Suppressor macrophage treated with lipopolysaccharide for 1 hour (primary cell): Measurements from ENCODE around the gene MEA1.
A peak's percentile ranks its signal among the peaks of the same experiment; 100 is the strongest.
"Not testable (repeated sequence)": the region's sequence is repeated elsewhere in the genome, so short reads cannot be mapped to it uniquely, and the experiment has no call there.

ENCODE experiments used
- DNase-seq, 3 donors: peaks; one replicate each; pipeline ENCODE4 v3.0.0-alpha.2; 2020 to 2022

The MEA1 gene

DNA sequence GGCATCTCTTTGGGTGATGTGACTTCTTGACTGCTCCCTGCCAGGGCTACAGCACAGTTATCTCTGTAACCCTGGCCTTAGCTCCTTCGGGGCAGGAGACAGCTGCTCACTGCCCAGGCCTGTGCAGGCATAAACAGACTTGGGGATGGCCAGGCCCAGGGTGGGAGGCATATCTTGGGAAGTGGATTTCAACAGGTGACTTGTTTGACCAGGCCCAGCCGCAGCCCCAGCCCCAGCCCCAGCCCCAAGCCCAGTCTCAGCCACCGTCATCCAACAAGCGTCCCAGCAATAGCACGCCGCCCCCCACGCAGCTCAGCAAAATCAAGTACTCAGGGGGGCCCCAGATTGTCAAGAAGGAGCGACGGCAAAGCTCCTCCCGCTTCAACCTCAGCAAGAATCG is 7.5 kb downstream of the MEA1 start:
- DNase-seq: no peak

DNA sequence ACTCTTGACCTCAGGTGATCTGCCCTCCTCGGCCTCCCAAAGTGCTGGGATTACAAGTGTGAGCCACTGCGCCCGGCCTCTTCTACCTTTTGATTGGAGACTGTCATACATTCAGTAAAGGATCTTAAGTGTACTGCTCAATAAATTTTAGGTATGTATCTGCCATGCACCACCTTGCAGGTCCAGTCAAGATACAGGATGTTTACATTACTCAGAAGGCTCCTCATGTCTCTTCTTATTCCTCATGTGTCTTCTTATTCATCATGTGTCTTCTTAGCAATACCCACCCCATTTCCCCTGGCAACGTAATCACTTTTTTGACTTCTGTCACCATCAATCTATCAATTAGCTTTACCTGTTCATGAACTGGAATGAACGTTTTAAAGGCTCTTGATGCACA is 7.9 kb downstream of the MEA1 start:
- no peak for DNase-seq

DNA sequence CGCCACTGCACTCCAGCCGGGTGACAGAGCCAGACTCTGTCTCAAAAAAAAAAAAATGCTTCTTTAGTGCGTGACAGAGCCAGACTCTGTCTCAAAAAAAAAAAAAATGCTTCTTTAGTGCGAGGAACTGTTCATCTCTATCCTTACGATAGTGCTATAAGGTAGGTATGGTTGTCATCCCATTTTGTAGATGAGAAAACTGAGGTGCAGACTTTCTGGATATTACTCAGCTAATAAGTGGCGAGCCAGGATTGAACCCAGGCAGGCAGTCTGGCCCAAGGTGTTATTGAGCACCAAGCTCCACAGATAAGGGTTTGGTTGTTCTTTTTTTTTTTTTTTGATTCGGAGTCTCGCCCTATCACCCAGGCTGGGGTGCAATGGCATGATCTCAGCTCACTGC is 11.9 kb downstream of the MEA1 start:
- no peak for DNase-seq

- DNase-seq: not testable (repeated sequence)
These were observed 15.5 kb downstream of the MEA1 start for GRCh38 chr6:42998205-42998604.

- DNase-seq: no peak
These were observed 17.2 kb downstream of the MEA1 start for GRCh38 chr6:42996513-42996912.

GRCh38 chr6:42993445-42993844 is 20.3 kb downstream of the MEA1 start:
- DNase-seq: no peak

DNA sequence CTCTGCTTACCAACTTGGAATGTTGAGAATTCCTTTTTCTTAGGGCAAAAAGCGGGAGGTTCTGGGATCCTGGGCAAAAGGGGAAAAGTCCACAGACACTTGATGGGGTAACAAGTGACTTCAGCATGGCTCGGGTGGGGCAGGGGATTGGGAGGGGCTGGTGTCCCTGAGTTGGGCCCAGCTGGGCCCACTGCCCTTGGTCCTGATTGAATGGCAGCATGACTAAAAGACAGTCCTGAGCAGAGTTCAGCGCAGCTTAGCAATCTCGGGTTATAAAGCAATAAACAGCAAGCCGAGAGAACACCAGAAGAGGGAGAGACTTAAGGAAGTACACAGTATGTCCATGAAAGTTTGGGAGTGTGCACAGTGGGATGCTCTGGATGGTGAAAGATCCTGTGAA is 23.8 kb downstream of the MEA1 start:
- no peak for DNase-seq

GRCh38 chr6:42988486-42989020 is 25.2 kb downstream of the MEA1 start:
- DNase-seq: no peak

DNA sequence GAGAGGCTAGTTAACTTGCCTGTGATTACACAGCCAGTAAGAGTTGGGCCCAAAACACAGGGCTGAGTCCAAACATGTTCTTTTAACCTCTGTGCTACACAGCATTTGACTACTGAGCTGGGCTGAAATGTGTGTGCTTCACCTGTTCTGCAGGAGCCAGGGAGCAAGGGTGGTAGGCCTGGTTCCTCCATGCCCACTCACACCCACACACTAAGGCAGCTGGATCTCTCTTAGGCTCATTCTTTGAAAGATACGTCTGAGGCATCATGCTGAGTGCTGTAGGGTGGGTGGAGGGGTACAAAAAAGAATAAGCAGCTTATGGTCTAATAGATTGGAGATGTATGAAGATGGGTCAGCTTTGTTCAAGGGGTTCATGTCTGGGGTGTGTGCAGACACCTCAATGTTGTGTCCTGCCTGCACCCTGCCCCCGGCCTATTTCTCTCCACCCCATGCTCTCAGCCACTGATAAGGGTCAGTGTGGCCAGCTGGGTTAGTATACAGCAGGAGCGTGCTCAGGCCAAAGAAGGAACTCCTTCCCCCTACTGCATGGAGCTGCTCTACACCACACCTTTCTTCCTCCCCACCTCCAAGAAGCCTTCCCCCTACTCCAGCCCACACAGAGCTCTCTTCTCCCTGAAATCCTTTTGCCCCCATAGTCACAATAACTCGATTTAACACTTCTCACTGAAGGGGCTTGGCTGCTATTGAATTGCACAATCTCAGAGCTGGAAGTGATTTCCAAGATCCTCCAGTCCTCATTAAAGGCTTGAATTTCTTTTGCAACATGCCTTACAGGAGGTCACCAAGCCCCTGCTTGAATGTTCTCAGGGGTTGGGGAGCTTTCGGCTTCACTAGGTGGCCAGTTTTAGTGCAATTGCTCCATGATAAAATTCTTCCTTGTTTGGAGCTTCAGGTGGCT is 26.0 kb downstream of the MEA1 start:
- no peak for DNase-seq

GRCh38 chr6:42984924-42985475 is 28.7 kb downstream of the MEA1 start:
- DNase-seq: no peak

- DNase-seq: peak; percentile 97 to 99 (median 99)
These were observed 29.5 kb downstream of the MEA1 start, which contains the start of gene PPP2R5D for GRCh38 chr6:42984001-42984923. PPP2R5D (plus strand) TSS chr6:42984570; CDS start chr6:42984678, 108 bp downstream.

GRCh38 chr6:42981836-42982235 is 31.9 kb downstream of the MEA1 start:
- DNase-seq: peak in 1 of 3 donors; percentile 54

DNA sequence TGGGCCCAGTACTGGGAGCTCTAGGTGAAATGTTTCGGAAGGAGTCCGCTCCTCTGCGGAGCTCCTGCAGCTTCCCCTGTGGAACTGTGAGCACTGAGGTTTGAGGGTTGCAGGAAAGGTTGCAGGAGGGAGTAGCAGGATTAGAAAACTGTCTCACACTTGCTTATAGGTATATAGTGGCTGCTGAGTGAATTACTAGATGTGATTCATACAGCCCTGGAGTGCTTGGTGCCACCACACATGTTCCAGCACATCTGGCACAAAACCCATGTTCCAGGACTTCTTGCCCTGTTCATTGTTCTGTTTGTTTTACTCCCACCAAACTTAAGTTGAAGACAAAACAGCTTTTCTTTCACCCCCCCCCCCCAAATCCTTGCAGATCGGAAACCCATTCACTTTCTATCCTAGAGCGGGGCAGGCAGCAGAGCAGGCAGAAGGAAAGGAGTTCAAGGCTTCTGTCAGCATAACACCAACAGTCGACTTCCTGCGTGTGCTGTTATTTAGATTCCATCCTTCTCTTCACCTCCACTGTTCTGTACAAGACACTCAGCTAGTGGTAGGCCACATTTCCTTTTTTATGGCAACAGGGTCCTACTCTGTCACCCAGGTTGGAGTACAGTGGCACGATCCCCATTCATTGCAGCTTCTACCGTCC is 34.1 kb downstream of the MEA1 start:
- no peak for DNase-seq

- peak; percentile 80 to 95 (median 90) for DNase-seq
These were observed 34.8 kb downstream of the MEA1 start, which contains the start of gene PEX6 for GRCh38 chr6:42978839-42979522. PEX6 (minus strand) TSS chr6:42979181; CDS start chr6:42979150, 31 bp downstream.

DNA sequence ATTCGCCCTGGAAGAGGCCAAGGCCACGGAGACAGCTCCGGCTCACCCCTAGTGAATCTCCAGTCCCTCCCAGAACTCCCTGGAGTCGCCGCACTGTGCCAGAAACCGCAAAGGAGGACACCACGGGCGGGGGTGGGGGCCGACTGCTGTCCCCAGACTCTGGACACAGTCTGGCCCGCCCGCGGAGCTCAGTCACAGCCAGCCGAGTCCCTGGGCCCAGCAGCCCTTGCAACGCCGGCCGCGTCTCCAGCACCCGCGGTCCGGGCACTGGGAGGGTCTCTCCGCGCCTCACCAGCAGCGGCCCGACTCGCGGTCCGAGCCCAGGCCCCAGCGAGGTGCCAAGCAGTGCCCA is 35.3 kb downstream of the MEA1 start:
- peak; percentile 35 to 58 (median 42) for DNase-seq

DNA sequence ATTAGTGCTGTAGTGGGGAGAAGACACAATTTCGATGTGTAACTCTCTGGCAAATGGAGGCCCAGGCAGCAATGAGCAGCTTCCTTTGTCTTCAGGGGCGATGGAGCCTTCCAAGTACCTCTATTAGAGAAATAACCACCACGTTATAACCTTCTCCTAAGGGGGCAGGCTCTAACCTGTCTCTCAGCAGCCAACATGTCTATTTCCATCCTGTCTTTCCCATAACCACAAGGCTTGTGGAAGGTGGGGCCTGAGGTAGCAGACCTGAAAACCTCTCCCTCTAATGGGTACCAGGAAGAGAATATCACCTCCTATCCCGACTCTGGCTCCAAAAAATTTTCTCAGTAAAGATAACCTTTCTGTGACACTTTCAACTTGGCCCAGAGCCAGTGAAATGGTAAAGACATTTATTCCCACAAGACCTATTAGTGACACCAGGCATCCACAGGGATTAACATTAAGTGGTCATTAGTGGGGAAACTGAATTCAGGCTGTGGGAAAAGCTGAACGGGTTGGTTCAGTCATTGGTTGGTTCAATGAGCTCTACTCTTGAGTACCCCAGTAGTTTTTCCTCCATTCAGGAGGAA is 38.7 kb downstream of the MEA1 start:
- no peak for DNase-seq

DNA sequence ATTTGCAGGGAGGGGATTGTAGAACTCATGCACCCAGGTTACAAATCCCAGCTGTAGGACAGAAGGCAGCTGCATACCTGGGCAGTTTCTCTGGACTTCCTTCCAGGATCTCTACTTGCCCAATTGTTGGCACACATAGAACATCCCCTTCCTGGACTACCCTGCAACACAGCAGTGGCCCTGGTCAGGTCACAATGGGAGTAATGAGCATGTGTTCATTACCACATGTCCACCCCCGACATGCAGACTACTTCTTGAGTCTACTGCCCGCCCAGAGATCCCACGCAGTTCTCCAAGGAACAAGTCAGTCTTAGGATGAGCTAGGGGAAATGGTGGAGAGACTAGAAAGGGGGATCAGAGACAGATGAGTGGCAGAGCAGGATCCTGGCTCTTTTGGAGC is 39.8 kb downstream of the MEA1 start:
- peak; percentile 53 to 69 (median 55) for DNase-seq

GRCh38 chr6:42971746-42972327 is 41.9 kb downstream of the MEA1 start:
- DNase-seq: no peak

DNA sequence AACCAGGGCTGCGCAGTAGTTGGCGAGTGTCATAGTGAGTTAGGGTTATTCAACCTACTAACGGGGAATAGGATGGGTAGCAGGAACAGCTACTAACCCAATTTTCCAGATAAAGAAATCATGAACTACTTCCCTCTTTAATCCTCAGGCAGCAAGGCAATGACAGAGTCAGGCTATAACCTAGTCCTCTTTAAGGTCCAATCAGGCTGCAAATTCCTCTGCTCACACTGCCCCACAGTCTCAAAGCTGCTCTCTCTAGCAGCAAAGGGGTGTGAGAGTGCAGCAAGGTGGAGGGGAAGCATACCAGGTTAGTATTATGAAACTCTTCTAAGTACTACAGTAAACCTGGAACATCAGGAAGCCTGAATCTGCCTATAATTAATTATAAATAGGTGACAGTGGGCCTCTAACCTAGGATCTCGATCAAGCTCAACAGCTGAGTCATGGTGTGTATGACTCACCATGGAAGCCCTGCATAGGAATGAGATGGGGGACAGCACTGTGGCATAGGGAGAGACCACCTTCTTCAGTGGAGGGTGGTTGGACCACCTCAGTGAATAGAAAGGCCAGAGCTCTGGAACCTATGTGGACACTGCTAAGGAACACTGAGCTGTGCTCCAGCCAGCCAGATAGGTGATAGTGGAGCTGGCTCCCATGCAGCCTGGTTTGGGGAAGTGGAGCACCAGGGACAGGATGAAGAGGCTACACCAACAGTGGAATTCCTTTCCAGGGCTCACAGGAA is 42.7 kb downstream of the MEA1 start:
- DNase-seq: peak; percentile 31 to 42 (median 34)

DNA sequence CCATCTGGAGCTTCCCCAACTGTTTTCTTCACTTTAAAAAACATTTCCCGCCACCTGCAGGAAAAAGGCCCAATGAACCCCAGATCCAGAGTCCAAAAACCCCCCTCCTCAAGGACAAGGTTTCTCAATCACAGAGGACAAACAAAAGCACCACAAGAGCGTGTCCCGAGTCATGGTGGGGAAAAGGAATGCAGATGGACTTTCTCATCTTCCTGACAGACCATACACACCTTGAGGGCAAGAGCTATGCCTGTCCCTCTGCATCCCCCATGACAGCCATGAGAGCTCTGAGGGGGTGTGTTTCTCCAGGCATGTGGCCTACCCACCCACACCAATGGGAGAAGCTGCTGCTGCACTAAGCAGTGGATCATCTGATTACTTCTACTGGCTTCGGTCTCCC is 43.8 kb downstream of the MEA1 start:
- no peak for DNase-seq
